Upper lobe of left lung (tissue), 4 donors: ENCODE data around the gene DYNC1LI1.

Source experiments
- POLR2A ChIP-seq, 4 donors: fragments of 450-650 bp; IDR thresholded peaks; one replicate each; pipeline ENCODE4 v1.5.1; 2016 to 2017; ENCODE audit warnings: antibody characterized with exemption in 4 of 4, mild to moderate bottlenecking in 2 of 4
- TF ChIP-seq, protein P1 (sequence below), 6 experiments: fragments of 450-650 bp in 4 of 6; fragments of 200-600 bp in 2 of 6; sonication (generic) in 2 of 6; IDR thresholded peaks; one replicate each; pipeline ENCODE4 v1.5.1; 2016 to 2019; ENCODE audit warnings: antibody characterized with exemption in 6 of 6

GRCh38 chr3:32595323-32595722 is 24.7 kb upstream of the DYNC1LI1 start:
- TF ChIP-seq, protein P1, sequence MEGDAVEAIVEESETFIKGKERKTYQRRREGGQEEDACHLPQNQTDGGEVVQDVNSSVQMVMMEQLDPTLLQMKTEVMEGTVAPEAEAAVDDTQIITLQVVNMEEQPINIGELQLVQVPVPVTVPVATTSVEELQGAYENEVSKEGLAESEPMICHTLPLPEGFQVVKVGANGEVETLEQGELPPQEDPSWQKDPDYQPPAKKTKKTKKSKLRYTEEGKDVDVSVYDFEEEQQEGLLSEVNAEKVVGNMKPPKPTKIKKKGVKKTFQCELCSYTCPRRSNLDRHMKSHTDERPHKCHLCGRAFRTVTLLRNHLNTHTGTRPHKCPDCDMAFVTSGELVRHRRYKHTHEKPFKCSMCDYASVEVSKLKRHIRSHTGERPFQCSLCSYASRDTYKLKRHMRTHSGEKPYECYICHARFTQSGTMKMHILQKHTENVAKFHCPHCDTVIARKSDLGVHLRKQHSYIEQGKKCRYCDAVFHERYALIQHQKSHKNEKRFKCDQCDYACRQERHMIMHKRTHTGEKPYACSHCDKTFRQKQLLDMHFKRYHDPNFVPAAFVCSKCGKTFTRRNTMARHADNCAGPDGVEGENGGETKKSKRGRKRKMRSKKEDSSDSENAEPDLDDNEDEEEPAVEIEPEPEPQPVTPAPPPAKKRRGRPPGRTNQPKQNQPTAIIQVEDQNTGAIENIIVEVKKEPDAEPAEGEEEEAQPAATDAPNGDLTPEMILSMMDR (IDR thresholded peaks at IDR 0.05) = no peak
- no peak for TF ChIP-seq POLR2A (IDR thresholded peaks at IDR 0.05)
